Posterior vena cava (tissue), 2 donors: Measurements from ENCODE around the gene SLC16A11. TPM values are rescaled to one million over a fixed set of nuclear protein-coding genes. Genes with fewer than 3 reads are reported as not detected.
A peak's percentile ranks its signal among the peaks of the same experiment; 100 is the strongest.
"Not testable (repeated sequence)": the region's sequence is repeated elsewhere in the genome, so short reads cannot be mapped to it uniquely, and the experiment has no call there.

ENCODE experiments used
- DNase-seq: peaks from one replicate; pipeline ENCODE4 v3.0.0-alpha.2; 2020; ENCODE audit warnings: low spot score
- intact Hi-C, 2 donors: fragments of 100-400 bp; cut with DNase I; formaldehyde crosslinking; loops; one replicate each; pipeline versions ENCODE4 v1.14.1 to v1.14.2; 2022 to 2023
- long read RNA-seq, 2 donors: library from polyadenylated mRNA; unstranded; transcript quantifications; one replicate each; pipeline ENCODE4 v2.0.0, GENCODE V29; 2020 to 2021
- total RNA-seq, 2 donors: library from RNA; stranded (reverse); fragmentation: NEBNext Ultra II Directional; extraction: Animal tissue kit (Norgen Biotek cat#: 25700); gene quantifications; one replicate each; pipeline ENCODE4 v1.2.1, GENCODE V29; 2021
- donor health status: DM: yes; HTN: yes; CAD: no.
- donor health status: DM: yes; HTN: yes; CAD: no.

SLC16A11 gene, protein sequence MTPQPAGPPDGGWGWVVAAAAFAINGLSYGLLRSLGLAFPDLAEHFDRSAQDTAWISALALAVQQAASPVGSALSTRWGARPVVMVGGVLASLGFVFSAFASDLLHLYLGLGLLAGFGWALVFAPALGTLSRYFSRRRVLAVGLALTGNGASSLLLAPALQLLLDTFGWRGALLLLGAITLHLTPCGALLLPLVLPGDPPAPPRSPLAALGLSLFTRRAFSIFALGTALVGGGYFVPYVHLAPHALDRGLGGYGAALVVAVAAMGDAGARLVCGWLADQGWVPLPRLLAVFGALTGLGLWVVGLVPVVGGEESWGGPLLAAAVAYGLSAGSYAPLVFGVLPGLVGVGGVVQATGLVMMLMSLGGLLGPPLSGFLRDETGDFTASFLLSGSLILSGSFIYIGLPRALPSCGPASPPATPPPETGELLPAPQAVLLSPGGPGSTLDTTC
- 1 to 10 TPM in 1 of 2 donors, under 1 TPM in 1; 0.52 to 1.3 TPM for total RNA-seq
- long read RNA-seq, donor 1, partial matches to known transcripts = 2 of 2 reads
- long read RNA-seq, donor 1, other reads (novel, unspliced or antisense) = 0 of 2 reads
- long read RNA-seq, donor 2 = 0 reads

DNA sequence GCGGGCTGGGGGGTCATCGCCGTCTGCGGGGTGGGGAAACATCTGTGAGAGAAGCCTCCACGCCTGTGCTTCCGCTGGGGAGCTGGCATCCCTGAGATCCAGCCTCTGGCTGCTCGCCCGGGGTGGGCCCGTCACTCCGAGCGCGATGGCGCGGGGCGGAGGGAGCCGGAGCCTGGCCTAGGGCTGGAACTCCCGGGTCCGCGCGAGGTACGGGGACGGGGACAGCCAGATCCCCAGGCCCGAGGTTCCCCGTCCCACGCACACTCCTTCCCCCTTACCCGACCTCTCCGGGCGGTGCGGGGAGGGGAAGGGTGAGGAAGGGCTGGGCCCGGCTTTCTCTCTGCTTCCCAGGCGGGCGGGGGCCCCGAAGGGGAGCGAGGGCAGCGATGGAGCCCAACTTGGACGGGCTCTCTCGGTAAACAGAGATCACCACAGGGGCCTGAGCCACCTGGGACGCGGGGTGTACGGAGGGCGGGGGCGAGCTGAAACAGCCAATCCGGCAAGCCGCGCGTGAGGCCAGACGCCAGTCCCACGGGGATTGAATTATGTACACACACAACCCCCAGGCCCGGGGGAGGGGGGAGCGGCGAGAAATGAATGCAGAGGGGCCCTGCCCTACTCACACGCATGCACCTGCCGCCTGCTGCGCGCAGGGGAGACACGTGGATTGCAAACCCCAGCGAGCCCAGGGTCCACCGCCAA lies at the start of gene SLC16A11:
Gene SLC16A11, minus strand, starts transcription at position 596 of the 702 bp plus-strand sequence. Its CDS starts 579 bp downstream, at position 17.
- DNase-seq = no peak
- intact Hi-C loops = loop anchor here in 1 of 2 donors (10.0 kb wide), 2 partner anchors 121 to 241 kb away; partner anchors contain the start of gene SLC2A4

DNA sequence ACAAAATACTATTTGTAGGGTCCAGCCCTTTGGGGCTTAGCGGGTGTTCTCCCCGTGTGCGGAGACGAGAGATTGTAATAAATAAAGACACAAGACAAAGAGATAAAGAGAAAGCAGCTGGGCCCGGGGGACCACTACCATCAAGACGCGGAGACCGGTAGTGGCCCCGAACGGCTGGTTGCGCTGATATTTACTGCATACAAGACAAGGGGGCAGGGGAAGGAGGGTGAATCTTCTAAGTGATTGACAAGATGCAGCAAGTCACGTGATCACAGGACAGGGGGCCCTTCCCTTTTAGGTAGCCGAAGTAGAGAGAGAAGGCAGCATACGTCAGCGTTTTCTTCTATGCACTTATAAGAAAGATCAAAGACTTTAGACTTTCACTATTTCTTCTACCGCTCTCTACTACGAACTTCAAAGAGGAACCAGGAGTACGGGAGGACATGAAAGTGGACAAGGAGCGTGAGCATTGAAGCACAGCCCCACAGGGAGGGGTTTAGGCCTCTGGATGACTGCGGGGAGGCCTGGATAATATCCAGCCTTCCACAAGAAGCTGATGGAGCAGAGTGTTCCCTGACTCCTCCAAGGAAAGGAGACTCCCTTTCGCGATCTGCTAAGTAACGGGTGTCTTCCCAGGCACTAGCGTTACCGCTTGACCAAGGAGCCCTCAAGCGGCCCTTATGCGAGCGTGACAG lies 47.6 kb upstream of the SLC16A11 start:
- DNase-seq, intact Hi-C loops: not testable (repeated sequence)

DNA sequence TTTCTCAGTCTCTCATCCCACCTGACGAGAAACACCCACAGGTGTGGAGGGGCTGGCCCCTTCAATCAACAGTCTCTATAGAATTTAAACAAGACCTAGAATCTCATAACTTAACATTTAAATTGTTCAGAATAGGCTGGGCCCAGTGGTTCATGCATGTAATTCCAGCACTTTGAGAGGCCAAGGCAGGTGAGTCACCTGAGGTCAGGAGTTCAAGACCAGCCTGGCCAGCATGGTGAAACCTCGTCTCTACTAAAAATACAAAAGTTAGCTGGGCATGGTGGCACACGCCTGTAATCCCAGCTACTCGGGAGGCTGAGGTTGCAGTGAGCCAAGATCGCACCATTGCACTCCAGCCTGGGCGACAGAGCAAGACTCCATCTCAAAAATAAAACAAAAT lies 45.7 kb upstream of the SLC16A11 start:
- intact Hi-C loops, DNase-seq: not testable (repeated sequence)

DNA sequence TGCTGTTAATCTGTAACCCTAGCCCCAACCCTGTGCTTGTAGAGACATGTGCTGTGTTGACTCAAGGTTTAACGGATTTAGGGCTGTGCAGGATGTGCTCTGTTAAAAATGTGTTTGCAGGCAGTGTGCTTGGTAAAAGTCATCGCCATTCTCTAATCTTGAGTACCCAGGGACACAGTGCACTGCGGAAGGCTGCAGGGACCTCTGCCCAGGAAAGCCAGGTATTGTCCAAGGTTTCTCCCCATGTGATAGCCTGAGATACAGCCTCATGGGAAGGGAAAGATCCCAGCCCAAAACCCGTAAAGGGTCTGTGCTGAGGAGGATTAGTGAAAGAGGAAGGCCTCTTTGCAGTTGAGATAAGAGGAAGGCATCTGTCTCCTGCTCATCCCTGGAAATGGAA lies 44.5 kb upstream of the SLC16A11 start:
- intact Hi-C loops = not testable (repeated sequence)

DNA sequence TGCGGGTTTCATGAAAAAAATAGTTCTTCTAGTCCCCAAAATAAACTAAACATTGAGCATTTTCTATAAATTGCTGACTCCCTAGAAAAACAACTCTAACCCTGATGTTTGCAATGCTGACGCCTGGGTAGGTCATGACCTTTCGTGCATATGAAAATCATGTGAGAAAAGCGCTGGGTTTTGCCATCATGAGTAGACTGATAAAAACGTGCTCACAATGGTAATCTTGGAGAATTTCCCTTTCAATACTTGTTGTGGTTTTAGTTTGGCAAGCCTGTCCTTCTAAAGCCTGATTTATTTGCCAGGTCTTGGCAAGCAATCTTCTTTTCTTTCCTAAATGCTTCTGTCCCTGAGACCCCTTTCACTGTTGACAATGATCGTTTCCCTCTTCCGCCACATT lies 40.2 kb upstream of the SLC16A11 start:
- no peak for DNase-seq
- intact Hi-C loops = no loop called here

More for the DNA sequence above, 44.5 kb upstream of the SLC16A11 start:
- not testable (repeated sequence) for DNase-seq

DNA sequence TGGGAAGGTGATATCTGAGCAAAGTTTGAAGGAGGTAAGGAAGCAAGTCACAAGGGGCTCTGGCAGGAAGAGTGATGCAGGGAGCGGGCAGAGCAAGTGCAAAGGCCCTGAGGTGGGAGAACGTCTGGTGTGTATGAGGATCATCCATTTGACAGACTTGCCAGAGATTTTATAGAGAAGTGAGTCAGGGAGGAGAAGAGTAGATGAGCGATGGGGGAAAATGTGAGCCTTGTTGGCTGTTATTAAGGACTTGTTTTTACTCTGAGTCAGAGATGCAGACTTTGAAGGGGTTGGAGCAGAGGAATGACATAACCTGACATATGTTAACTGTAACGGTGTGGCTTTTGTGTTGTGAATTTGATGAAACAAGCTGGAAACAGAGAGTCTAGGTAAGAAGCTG lies 39.7 kb upstream of the SLC16A11 start:
- no peak for DNase-seq
- intact Hi-C loops = no loop called here

DNA sequence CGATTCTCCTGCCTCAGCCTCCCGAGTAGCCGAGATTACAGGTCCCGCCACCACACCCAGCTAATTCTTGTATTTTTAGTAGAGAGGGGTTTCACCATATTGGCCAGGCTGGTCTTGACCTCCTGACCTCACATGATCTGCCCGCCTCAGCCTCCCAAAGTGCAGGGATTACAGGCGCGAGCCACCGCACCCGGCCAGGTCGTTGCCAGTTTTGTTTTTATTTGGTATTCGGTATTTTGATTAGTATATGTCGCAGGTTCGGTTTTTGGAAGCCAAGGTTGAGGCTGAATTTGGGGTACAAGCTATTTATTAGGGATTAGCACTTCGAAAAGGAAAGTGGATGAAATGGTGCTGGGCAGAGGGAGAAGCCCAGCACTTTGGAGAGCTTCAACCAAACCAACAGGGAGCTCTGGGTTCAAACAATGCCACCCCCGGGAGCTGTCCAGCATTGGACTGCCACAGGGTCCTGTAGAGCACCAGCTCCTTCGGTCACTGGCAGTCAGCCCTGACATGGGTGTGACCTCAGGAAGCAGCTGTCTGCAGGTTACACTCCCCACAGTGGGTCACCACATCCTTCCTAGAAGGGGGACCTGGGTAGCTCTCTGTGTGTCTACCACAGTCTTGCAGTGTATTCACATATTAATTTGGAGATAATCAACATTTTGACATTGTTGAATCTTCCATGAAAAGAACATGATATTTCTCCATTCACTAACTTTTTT lies 37.6 kb upstream of the SLC16A11 start:
- intact Hi-C loops = no loop called here
- DNase-seq = no peak

DNA sequence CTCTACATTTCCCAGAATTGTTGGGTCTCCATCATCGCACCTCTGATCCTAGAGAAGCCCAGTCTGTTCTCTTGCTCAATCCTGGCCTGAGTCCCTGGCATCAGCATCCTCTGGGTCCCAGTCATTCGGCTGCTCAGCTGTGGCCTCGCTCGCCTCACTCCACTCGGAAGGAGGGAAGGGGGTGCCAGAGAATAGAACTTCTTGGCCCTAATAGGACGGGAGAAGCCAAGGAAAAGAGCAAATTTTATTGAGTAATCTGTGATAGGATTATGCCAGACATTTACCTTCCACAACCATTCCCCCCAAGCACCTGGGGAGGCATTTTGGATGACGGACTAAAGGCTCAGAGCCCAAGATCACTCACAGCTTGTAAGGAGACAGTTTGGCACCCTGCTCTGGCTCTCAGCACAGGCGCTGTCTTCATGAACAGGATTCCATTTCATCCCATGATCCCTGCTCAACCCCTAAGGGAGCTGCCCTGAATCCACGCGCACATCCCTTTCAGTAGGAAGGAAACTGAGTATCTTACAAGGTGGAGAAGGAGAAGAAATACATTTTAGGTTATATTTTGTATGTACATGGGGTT lies 36.7 kb upstream of the SLC16A11 start:
- intact Hi-C loops = no loop called here
- peak; percentile 88 for DNase-seq

DNA sequence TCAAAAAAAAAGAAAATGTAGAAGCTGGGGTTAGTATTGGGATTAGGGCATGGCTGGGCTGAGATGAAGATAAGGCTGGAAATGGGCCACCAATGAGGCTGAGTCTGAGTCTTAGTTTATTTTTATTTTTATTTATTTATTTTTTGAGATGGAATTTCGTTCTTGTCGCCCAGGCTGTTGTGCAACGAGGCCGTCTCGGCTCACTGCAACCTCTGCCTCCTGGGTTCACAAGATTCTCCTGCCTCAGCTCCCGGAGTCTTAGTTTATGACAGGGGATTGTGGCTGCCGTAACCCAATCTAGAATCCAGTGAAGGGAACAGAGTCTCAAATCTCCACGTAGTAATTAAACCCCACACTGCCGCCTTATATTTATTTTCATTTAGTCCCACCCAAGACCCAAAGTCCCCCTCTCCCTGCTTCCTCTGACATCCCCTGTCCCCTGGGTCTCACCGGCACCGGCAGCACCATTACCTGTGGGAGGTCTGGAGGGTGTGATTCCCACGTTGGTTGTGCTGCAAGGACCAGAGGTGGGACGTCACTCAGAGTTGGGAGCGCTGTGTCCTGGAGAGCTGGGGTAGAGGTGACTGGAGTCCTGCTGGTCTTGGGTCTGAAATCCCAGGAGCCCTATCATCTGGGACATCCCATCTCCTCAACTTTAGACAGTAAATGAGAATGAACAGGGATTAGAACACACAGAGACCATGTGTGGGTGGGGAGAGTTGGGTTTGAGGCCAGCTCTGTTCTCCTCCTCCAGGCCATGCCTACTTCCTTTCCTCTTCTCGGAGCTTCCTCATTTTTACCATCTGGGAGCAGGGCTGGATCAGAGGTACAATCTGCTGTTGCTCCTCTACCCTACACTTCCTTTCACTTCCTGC lies 35.9 kb upstream of the SLC16A11 start, which contains the start of gene CLEC10A:
Gene CLEC10A, minus strand, starts transcription at position 671 of the 875 bp plus-strand sequence. CDS start 1,439 bp downstream, outside the sequence.
- intact Hi-C loops = no loop called here
- no peak for DNase-seq

DNA sequence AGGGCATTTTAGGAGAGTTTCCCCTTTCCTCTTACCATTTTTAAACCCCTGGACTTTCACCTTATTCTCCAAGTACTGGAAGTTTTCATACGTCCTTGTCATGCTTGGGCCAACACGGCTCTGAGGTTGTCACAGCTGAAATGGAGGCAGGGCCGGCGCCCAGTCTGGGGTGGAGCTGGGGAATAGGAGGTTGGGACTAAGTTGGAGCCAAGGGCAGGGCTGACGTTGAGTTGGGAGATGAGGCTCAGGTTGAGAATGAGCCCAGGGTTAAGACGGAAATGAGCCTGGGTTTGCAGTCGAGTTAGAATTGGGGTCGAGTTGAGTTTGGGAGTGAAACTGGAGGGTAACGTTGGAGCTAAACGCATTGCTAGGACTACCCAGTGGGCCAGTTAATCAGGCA lies 34.8 kb upstream of the SLC16A11 start:
- intact Hi-C loops = no loop called here
- peak; percentile 75 for DNase-seq

DNA sequence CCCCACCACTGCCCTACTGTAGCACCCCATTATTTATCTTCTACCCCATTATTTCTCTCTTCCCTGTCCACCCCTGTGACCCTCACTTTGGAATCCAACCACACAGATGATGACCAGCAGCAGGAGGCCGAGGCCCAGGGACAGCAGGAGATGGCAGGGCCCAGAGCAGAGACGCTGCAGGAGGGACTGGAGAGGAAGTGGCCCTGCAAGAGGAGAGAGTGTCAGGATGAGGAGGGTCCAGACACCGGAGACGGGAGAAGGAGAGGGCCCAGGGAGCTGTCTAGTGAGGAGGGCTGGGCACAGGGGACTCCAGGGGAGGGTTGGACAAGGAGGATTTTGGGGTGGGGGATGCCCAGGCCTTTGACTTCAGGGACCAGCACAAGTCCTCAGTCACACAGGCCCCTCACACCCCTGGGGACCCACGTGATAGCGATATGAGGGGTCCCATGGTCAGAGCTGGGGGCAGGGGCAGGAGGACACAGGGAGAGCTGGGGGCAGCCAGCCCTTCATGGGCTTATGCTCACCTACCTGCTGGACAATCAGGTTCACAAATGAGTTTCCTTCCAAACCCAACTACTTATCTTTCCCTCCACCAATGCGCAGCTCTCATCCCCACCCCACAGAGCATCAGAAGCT lies 34.1 kb upstream of the SLC16A11 start:
- no peak for DNase-seq

DNA sequence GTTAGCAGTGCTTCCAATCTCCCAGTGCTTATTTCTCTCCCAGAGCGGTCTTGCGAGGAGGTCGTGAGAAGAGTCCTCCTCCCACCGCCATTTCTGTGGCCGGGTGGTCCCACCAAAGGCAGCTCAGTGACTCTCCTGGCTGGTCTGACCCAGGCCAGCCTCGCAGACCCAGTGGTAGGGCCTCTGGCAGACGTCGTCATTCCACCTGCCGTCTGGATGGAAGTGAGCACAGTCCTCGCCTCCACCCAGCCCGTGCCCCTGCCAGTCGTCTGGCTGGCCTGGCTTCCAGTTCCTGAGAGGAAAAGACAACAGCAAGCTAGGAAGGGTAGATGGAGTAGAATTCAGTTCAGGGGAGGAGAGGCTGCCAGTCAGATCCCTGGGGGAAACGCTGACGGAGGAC lies 31.0 kb upstream of the SLC16A11 start:
- intact Hi-C loops = no loop called here
- DNase-seq = no peak

More for the DNA sequence above, 34.1 kb upstream of the SLC16A11 start:
- intact Hi-C loops = no loop called here

DNA sequence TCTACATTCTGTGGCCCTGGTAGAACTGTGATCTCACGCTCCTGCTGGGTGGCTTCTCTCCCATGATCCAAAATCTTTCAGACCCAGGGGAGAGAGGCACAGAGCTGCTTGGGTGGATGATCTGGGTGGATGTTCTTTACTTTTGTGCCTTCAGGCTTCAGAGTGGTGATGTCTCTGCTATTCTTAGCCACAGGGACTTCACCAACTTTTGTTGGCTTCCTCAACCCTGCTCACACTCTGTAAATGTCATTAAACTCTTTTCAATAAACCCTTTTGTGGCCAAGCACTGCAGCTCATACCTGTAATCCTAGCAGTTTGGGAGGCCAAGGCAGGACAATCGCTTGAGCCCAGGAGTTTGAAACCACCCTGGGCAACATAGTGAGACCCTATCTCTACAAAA lies 28.5 kb upstream of the SLC16A11 start:
- no peak for DNase-seq

DNA sequence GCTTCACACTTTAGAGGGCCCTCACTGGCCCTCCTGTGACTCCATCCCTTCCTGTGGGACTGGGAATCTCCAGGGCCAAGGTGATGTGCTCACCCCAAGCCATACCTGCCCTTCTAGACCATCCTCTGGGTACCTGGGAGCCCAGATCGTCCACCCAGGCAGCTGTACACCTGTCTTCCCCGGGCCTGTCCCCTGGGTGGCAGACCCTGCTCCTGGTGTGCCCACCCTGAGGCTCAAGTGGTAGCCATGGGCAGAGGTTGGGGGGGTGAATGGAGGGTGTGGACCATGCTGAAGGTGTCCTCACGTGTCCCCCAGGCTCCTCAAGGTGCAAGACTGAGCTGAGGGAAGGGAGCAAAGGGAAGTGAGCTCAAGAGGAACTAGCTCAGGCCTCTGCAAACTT lies 26.8 kb upstream of the SLC16A11 start:
- intact Hi-C loops = no loop called here
- peak; percentile 40 for DNase-seq

More for the DNA sequence above, 28.5 kb upstream of the SLC16A11 start:
- intact Hi-C loops = no loop called here

DNA sequence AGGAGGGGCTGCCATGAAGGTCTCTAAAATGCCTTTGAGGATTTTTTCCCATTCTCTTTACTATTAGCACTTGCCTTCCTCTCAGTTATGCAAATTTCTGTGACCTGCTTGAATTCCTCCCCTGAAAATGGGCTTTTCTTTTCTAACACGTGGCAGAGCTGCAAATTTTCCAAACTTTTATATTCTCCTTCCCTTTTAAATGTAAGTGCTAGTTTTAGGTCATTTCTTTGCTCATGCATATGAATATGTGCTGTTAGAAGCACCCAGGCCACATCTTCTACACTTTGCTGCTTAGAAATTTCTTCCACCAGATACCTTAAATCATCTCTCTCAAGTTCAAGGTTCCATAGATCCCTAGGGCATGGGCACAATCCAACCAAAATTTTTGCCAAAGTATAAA lies 24.4 kb upstream of the SLC16A11 start:
- DNase-seq = no peak
- intact Hi-C loops = no loop called here

DNA sequence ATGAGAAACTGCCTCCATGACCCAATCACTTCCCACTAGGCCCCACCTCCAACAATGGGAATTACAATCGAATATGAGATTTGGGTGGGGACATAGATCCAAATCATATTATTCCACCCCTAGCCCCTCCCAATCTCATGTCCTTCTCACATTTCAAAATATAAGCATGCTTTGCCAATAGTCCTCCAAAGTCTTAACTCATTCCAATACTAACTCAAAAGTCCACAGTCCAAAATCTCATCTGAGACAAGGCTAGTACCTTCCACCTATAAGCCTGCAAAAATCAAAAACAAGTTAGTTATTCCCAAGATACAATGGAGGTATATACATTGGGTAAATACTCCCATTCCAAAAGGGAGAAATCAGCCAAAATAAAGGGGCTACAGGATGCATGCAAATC lies 23.3 kb upstream of the SLC16A11 start:
- DNase-seq = no peak

DNA sequence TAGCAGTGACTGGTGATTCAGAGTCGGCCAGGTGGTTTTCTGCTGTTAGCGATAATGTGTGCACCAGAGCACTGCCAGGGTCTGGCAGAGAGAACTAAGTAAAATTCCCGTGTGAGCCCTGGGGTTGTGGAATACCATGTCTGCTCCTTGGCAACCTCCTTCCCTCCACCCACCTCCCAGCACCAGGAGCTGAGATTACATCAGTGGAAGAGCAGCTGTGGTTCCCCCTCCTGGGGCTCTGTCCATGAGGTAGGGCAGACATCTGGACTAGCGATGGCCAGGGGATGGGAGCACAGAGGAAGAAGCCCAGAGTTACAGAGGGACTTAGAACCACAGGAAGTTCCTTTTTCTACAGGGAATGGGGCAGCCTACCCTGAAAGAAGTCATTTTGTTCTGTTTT lies 20.4 kb upstream of the SLC16A11 start:
- DNase-seq = no peak
- intact Hi-C loops = no loop called here

More for the DNA sequence above, 23.3 kb upstream of the SLC16A11 start:
- intact Hi-C loops = no loop called here
